Stimulated activated CD8-positive, alpha-beta memory T cell treated with anti-CD3 and anti-CD28 coated beads, Interleukin-15, amount 100 ng/mL, for 1 hour (primary cell): ENCODE data around the gene COL24A1.
"Not testable (repeated sequence)": the region's sequence is repeated elsewhere in the genome, so short reads cannot be mapped to it uniquely, and the experiment has no call there.

Experiments used
- DNase-seq: peaks from one replicate; pipeline ENCODE4 v3.0.0-alpha.2; 2020; ENCODE audit warnings: low read depth

Gene COL24A1

GRCh38 chr1:86152887-86153286 is 3.7 kb downstream of the COL24A1 start:
- DNase-seq: no peak

DNA sequence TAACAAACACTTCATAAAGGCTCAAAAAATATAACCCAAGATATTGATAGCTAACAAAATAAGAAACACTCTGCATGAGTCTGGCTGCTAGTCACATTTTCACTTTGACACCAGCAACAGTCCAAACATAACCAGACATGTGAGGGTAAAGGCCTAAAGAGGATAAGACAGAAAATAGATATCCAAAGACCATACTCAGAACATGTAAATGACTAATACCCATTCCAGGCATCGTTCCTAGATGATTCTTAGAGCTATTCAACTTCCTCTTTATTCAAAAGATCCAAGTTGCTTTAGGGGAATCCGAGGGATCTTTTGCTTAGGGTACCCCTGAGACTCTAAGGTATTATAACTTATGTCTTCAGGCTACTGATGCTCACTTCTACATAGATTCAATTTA is 5.1 kb downstream of the COL24A1 start:
- DNase-seq: no peak

DNA sequence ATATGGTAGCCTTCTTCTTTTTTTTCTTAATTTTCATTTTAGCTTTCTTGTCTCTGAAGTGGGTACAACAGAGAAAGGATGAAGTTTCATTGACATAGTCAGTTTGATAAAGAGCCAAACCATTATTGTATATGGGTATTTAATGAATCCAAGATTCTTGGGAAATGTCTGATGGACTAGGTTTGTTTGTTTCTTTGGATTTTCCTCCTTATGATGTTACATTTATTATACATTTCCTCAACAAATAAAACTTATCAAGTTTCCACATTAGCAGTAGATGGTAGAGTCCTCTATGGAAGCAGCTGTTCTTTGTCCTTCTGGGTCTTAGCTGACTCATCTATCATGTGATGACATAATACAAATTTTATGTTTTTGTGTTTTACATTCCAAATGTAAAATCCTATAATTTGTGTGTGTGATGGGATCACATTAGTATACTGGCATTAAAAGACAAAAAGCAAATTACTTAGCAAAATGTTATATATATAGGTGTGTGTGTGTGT is 6.0 kb downstream of the COL24A1 start:
- DNase-seq: no peak

- no peak for DNase-seq
These were observed 7.0 kb downstream of the COL24A1 start for GRCh38 chr1:86149591-86149990.

DNA sequence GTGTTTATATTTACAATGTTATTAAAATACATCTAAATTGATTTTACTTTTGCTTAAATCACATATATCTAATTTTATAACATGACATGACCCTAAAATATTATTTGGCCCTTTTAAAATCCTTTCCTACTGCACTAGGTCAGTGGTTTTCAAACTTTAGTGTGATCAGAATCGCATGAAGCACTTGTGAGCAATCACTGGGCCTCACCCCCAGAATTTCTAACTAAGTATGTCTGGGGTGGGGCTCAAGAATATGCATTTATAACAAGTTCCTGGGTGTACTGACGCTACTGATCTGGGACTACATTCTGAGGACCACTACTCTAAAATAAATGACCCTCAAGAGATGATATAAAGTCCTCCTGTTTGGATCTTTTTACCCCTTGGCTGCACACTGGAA is 8.8 kb downstream of the COL24A1 start:
- no peak for DNase-seq

DNA sequence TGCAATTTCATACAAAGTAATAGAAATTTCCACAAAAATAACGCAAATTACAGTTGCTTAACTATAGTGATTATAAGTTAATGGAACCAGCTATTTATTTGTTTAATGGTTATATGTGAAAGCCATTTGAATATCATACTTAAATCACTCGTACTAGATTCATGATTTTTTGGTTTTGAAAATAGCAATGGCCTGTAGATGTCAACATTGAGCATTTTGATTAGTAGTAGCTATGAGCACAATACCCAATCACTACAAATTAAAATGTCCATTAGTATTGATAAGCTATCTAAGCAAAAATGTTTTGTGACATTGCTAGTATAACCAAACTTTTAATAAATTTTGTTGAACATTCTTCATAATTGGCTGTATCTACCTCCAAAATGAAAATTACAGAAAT is 10.0 kb downstream of the COL24A1 start:
- no peak for DNase-seq

DNA sequence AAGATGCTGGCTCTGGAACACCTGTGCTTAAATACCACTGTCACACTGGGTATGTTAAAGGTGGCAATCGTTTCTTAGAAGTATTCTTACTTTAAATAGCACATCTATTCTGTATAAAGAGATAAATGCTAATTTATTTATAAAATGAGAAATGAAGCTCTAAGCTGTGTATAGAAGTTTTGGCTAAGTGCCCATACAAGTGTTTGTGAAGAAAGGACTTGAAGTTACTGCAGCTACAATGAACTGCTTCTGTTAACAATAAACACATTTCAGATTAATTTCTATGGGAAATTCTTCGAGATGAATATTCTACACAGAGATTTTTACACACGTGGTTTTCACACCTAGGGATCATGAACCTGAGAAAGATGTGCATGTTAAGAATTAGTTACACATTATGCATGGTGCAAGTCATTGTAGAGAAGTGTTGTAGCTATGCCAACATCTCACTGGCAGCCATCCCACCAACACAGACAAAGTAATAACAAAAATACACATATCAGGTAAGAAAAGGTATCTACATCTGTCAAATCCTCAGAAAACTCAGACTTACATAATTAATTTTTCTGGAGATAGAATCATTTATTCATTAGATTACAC is 16.2 kb downstream of the COL24A1 start:
- no peak for DNase-seq

DNA sequence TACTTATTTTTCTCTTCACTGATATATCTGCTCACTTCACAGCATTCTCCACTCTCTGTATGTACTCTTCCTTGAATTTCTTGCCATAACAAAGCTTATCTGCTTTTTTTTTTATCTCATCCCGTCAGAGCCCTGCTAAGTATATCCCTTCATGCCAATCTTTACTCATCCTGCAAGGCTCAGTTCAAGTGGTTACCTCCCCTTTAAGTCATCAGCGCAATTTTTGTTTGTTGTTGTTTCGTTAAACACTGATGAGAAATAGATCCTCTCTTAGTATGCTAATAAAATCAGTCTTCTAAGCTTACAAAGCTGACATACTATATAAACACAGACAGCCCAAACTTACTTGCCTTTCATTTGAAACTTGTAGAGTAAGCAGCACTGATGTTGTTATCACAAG is 17.8 kb downstream of the COL24A1 start:
- no peak for DNase-seq

DNA sequence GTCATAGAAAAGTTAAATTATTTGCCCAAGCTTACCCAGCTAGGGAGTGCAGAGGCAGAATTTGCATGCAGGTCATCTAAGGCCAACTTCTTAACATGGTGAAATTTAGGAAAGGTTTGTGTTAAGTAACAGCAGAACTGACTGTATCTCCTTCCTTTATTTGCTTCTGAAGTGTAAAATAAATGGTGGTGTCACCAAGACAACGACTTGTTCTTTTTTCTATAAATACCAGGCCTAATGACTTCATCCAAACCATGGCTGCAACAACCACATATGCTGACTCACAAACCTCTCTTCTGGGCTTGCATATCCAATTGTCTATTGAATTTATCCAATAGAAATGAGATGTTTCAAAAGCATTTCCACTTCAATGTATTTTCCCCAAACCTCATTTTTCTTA is 19.1 kb downstream of the COL24A1 start:
- DNase-seq: no peak

- no peak for DNase-seq
These were observed 37.3 kb downstream of the COL24A1 start for GRCh38 chr1:86119214-86119764.

GRCh38 chr1:86114816-86115400 is 41.7 kb downstream of the COL24A1 start:
- DNase-seq: no peak

- DNase-seq: no peak
These were observed 42.3 kb downstream of the COL24A1 start for GRCh38 chr1:86114236-86114635.

DNA sequence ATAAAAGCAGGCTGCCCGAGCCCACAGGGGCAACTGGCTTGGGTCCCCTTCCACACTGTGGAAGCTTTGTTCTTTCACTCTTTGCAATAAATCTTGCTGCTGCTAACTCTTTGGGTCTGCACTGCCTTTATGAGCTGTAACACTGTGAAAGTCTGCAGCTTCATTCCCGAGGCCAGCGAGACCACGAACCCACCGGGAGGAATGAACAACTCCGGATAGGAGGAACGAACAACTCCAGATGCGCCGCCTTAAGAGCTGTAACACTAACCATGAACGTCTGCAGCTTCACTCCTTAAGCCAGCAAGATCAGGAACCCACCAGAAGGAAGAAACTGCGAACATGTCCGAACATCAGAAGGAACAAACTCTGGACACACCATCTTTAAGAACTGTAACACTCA is 45.0 kb downstream of the COL24A1 start:
- DNase-seq: not testable (repeated sequence)

DNA sequence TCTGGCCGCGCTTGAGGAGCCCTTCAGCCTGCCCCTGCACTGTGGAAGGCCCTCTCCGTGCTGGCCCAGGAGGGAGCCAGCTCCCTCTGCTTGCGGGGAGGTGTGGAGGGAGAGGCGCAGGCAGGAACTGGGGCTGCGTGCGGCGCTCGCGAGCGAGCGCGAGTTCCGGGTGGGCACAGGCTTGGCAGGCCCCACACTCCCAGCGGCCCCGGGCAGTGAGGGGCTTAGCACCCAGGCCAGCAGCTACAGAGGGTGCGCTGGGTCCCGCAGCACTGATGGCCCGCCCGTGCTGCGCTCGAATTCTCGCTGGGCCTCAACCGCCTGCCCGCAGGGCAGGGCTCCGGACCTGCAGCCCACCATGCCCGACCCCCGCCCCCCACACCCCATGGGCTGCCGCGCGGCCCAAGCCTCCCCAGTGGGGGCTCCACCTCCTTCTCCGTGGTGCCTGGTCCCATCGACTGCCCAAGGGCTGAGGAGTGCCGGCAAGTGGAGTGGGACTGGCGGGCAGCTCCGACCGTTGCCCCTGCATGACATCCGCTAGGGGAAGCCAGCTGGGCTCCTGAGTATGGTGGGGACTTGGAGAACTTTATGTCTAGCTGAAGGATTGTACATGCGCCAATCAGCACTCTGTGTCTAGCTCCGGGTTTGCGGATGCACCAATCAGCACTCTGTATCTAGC is 46.0 kb downstream of the COL24A1 start:
- no peak for DNase-seq

DNA sequence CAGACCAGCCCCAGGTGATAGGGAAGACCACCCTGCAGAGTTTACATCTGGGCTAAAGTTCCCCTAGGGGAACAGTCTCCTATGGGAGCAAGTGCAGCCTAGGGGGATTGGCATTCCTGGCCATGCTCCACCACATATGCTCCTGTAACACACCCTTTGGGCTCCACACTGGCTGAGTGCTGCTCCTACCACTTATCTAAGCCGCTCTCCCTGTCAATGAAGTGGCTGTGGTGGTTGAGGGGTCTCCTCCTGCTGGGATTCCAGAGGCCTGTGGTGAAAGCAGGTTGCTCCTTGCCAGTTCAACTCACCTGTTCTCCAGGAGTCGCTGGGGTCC is 51.1 kb downstream of the COL24A1 start:
- no peak for DNase-seq

- no peak for DNase-seq
These were observed 51.7 kb downstream of the COL24A1 start for GRCh38 chr1:86104606-86105532.

- no peak for DNase-seq
These were observed 55.0 kb downstream of the COL24A1 start for GRCh38 chr1:86101616-86102015.

DNA sequence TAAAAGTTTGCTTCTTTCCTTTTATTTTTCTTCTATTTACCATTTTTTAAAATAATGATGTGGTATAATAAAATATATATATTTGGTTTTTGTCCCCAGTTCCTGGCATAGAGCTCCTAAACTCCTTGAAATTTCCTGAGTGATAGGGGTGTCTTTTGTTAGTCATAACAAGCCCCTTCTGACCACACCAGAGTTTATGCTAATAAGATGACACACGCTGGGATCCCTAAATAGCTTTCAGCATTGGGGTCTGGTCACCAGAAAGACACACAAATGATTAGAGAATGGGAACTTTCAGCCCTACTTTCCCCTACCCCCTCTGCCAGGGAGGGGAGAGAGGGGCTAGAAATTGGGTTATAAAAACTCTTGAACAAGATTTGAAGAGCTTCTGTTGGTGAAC is 56.2 kb downstream of the COL24A1 start:
- DNase-seq: no peak

DNA sequence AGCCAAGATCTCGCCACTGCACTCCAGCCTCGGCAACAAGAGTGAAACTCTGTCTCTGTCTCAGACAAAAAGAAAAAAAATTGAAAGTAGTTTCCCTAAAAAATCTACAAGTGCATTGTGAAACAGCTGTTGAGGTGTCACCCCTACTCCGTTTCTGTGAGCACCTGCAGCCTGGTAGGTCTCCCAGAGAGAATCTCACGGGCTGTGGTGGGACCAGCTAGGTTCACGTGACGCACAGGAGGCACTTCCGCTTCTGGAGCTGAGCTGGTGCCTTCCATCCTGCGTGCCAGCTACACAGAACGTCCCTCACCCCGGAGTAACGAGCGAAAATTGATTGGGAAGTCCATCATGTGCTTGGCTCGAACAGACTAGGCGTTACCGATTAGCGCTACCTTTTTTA is 66.8 kb downstream of the COL24A1 start:
- DNase-seq: no peak

- DNase-seq: no peak
These were observed 70.7 kb downstream of the COL24A1 start for GRCh38 chr1:86085741-86086409.

DNA sequence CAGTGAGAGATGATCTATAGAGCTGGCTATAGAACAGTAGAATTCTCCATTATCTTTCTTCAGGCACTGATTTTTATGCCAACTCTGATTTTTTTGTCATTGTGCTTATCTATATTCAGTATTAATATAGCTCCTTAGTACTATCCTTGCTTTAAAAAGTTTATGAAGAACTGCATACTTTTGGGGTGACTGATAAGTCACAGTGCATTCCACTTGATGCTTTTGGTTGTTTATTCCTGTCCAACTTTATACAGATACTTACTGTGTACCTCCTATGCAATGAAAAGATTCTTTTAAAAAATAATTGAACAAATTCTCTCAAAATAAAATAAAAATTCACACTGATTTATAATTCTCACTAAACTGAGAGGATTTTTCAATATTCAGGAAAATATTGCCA is 71.6 kb downstream of the COL24A1 start:
- no peak for DNase-seq

GRCh38 chr1:86082183-86082582 is 74.4 kb downstream of the COL24A1 start:
- DNase-seq: no peak
